GM18526 (cell line): ENCODE data around the gene TGIF2.

Experiments used
- POLR2A ChIP-seq: IDR thresholded peaks from 3 replicates; pipeline ENCODE4 v1.6.1; 2011; ENCODE audit not compliant: insufficient read length; ENCODE audit errors: extremely low read depth

The TGIF2 gene

DNA sequence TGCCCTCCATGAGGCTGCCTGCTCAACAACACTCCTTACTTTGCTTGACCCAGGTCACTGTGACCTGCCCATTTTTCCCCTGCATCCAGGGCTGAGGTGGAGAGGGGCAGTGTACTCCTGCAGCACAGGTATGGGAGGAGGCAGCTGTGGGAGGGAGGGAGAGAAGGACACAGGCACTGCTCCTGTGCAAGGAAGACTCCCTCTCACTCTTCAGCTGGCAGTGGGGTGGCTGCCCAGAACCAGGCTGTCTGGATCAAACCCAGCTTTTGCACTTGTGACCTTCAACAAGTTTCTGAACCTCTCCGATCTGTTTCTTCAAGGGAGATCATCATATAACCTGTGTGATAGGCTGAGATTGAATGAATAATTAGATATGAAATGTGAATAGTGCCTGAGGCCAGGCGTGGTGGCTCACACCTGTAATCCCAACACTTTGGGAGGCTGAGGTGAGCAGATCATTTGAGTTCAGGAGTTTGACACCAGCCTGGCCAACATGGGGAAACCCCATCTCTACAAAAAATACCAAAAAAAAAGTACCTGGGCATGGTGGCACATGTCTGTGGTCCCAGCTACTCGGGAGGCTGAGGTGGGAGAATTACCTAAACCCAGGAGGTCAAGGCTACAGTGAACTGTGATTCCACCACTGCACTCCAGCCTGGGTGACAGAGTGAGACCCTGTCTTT is 14.1 kb downstream of the TGIF2 start:
- TF ChIP-seq POLR2A, result no peak

DNA sequence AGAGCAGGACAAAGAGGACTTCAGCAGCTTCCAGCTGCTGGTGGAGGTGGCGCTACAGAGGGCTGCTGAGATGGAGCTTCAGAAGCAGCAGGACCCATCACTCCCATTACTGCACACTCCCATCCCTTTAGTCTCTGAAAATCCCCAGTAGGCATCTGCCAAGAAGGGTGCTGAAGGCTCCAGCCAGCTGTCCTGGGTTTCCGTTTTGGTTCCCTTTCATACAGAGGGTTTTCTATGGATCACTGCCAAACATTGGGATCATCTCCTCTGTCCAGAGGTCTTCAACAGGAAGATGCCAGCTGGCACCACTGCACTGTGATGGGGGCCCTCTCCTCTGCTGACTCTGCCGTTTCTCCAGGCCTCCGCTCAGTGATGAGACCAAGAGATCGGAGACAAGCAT is 17.9 kb downstream of the TGIF2 start:
- TF ChIP-seq POLR2A, result no peak

DNA sequence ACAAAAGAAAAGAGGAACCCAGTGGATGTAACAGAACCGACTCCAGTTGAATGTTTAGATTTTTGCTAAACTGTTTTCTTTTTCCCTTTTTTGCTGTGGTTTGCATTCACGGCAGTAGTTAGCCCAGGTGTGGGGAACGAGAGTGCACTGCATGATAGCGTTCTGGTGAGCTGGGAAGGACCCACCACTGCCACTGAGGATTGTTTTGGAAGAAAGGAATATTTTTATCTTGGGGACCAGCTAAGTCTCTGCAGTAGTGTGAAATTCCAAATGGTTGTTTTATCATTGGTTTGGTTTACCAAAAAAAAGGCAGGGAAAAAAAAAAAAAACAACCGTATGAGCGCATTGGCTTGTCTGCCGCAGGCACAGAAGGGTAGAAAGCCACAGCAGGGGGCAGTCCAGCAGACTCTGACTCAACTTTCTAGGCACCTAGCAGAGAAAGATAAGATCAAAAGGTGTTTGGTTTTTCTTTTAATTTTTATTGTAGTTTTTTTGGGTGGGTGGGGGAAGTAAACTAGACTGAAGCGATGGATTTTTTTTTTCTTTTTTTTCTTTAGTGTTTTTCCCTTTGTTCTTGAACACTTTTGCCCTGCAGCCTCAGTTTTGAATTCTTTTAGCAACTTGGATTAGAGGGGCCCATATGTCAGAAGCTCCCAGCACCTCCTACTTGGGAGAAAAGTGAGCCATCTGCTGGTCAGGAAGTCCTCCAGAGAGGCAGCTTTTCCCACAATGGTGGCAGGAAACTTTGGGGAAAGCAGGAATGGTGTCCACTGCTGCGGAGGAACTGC is 18.7 kb downstream of the TGIF2 start:
- TF ChIP-seq POLR2A, result no peak

DNA sequence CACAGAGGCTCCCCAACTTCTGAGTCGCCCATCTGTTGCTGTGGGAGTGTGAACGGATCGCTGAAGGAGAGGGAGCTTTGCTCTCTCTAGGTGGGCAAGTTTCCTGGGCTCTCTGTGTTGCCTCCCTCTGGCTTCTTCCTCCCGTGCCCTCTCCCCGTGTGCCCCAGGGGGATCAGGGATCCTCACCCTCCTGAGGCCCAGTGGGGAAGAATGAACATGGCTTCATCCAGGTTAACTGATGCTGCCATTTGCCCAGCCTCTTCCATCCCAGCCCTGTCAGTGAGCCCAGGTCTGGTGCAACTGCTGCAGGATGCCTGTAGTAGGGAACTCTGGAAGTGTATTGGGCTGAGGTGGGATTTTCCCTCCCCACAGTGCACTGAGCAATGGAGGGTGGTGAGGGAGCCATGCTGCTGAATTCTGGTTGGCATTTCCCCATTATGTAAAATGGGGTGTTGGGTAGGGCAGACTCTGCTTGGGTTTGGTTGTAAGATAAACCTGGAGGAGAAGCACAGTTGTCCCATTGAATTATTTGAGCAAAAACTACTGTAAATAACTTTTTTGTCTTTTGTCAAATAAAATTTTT is 20.0 kb downstream of the TGIF2 start:
- no peak for TF ChIP-seq POLR2A

DNA sequence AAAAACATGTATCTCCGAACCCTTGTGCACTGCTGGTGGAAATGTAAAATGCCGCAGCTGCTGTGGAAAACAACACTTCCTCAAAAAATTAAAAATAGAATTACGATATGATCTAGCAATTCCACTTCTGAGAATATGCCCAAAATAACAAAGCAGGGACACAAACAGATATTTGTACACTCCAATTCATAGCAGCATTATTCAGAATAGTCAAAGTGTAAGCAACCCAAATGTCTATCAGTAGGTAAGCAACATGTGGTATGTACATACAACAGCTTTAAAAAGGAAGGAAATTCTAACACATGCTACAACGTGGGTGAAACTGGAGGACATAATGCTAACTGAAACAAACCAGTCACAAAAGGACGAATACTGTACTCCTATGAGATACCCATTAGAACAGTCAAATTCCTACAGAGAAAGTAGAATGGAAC is 26.5 kb downstream of the TGIF2 start:
- no peak for TF ChIP-seq POLR2A

DNA sequence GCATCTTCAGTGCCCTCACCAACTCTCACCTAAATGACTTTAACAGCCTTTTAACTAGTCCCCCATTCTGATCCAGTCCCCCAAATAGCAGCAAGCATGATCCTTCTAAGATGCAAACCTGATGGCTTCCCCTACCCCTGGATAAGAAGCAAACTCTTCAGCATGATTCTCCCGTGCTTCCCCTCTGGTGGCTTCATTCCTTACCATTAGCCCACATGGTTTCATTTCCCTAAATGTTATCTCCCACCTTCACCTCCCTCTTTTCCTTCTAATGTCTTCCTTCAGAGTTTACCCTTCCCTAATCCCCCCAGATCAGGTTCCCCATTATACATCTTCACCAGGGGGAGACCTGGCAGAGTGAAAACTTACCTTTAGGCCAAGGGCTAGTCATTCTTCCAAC is 28.1 kb downstream of the TGIF2 start:
- TF ChIP-seq POLR2A, result no peak

DNA sequence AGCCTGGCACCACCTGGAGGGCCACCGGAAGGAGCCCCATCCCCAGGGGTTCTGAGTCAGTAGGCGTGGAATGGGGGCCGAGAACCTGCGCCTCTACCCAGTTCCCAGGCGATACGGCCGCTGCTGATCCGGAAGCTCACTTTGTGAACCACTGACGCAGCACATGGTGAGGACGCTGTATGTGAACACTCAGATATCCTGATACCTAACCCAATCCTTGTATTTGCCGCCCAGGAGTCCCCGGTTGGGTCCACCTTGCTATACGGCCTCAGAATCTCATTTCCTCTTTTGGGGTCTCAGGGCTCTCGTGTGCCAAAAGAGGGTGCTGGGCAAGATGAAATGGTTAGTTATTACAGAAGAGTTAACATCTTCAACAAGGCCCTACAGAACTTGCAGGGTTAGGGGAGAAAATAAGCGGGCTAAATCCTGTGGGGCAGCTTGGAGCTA is 31.6 kb downstream of the TGIF2 start:
- peak; percentile 17 for TF ChIP-seq POLR2A

DNA sequence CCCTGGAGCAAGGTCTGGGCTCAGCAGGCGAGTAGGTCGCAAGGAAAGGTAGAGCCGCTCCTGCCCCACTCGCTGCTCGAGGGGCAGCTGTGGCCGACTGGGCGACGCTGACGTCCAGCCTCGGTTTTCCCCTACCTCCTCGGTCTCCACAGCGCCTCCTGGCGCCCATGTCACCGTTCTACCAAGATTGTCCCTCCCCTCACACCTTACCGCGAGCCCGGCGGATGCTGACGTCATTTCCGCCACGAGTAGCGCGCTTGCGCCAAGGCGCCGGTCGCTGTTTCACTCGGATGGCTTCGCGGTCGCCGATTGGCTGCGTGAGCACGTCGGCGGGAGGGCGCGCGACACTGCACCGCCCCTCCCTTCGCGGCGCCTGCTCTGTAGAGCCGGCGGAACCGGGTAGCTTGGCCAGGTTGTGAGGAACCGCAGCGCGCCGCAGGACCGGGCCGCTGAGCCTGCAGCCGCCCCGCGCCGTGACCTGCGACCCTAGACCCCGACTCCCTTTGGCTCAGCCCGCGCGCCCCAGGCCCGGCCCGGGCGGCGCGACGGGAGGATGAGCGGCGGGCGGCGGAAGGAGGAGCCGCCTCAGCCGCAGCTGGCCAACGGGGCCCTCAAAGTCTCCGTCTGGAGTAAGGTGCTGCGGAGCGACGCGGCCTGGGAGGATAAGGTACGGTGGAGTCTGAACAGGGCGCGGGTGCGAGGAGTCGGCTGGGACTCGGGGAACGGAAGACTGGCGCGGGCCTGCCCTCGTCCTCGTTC is 32.2 kb downstream of the TGIF2 start, which contains the start of gene RAB5IF:
RAB5IF (plus strand) TSS at position 381 of the 759 bp plus-strand sequence; CDS start at position 554, 173 bp downstream.
- TF ChIP-seq POLR2A, result peak; percentile 76

DNA sequence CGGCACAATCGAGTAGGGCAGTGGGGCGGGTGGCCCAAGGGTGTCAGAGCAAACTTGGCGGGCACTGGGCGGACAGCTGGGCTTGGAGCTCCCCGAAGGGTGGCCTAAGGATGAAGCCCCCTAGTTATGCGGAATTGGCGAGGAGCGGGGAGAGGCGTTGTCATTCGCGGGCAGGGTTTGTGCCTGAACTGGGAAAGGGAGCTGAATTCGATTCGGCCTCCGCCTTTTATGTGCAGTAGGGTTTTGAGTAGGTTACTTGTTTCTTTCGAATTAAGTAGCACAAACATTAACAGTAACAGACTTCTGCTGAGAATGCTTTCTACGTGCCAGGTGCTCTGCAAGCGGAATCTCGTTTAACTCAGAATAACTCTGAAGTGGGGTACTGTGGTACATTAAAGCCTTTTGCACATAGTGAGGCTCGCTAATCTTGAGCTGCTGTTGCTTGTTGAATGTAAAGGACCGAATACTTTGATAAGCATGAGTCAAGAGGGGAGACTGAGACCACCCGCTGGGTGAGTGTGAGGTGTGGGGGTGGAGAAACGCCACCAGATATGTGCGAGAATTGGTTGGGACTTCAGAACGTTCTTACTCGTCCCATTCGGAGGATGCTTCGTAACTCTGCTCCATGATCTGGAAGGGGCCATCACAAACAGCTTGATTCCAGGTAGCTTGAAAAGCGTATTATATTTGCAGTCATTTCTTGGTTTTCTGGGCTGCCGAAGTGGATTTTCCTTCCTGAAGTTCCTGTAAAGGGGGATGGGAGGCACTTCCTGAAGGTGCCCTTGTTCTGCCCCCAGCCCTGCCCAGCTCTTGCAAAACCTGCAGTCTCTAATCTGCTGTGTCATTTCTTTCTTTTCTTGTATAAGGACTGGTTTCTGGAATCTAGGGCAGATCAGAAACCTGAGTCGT is 33.0 kb downstream of the TGIF2 start:
- no peak for TF ChIP-seq POLR2A

DNA sequence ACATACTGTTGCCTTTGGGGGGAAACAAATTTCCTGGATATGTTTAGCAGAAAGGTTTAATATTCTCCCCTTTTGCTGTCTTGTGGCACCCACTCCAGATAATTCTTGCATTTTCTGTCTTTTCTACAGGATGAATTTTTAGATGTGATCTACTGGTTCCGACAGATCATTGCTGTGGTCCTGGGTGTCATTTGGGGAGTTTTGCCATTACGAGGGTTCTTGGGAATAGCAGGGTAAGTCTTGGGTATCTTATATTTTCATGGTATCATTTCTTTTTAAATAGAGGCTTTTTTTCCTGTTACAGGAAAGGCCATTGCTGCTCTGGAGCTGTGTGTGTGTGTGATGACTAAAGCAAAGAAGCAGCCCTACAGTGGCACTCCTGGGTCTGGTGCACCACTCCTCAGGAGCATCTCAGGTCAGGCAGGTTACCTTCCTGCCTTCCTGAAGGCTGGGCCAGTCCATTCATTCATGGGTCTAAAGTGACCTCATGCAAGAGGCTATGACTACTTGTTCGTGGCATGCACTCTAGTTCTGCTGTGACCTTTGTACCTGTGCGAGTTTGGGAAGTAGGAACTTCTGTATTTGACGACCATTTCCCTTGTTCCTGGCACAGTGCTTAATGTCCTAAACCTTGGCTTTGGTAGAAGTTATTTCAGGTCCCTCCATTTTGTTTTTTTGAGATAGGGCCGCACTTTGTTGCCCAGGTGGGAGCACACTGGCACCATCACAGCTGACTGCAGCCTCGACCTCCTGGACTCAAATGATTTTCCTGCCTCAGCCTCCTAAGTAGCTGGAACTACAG is 34.4 kb downstream of the TGIF2 start:
- TF ChIP-seq POLR2A, result no peak

DNA sequence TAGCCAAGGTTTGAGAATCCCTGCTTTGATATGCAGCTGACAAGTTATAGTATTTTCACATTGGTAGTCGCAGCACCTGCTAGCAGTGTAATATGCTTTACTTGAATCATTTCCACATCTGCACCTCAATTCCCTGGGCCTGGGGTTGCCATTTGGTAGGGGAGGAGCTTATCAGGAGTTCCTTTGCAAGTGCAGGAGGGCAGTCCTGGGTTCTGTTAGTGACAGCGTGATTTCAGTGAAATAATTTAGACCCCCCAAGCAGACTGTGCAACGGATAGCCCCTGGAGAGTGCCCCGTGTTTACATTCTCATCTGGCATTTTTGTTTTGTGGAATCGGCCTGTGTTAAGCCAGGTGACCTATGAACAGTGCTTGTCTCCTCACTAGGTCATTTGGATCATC is 38.2 kb downstream of the TGIF2 start:
- TF ChIP-seq POLR2A, result no peak

DNA sequence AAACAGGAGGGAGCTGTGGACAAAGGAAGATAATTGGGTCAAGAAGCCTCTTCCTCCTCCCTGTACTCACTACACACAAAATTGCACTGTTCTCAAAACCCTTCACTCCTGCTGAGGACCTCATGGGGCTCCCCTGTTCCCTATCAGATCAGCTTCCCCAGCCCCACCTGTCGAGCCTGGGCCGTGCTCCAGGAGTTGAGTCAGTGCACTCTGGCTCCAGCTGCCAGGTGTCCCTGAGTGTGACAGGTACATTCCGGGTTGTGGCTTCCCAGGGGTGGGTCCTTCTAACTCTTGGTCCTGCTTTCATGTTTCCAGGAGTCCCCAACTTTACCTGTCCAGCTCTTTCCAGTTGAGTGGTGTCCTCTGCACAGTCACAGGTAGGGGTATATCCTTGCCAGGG is 40.6 kb downstream of the TGIF2 start:
- no peak for TF ChIP-seq POLR2A

DNA sequence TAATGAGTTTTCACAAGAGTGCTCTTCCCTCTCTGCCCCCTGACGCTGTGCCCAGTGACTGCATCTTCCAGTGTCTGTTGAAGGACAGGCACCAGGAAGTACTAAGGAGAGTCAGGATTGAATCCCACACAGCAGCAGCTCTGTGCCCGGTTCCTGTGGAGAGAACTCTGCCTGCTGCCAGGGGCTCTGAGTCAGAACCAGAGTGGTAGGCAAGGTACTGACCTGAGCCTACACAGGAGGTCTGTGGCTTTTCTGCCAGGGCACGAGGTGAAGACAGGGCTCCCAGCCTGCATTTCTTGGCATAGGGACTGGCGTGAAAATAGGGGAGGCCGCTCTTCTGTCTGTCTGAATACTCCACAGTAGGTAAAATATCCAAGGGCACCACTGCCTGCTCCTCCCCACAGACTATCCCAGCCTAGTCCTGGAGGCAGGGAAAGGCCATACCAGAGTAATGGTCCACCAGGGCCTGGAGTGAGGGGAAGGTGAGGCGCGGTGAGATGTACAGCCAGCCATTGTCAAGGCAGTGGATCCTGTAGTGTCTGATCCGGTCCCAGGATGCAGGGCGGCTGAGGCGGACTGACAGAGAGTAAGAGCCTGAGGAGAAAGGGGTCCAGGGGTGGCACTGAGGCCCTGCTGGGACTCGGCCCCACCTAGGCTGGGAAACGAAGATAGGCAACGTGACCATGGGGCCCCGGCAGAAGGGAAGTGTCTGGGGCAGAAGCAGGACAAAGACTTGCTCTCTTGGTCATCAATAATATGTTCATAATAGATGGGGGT is 41.6 kb downstream of the TGIF2 start:
- no peak for TF ChIP-seq POLR2A

DNA sequence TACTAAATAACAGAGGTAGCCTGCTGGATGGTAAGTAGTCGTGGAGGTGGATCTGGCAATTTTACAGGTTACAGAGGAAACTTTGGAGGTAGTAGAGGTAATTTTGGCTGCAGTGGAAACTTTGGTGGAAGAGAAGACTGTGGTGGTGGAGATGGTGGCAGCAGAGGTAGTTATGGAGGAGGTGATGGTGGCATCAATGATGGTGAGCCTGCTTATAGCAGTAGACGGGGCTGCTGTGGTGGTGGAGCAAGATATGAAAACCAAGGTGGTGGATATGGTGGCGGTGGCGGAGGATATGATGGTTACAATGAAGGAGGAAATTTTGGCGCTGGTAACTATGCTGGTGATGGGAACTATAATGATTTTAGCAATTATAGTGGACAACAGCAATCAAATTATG is 47.5 kb downstream of the TGIF2 start:
- no peak for TF ChIP-seq POLR2A
